Heart left ventricle (tissue), 16 donors: ENCODE data around the gene TGFBR3L. TPM values are rescaled to one million over a fixed set of nuclear protein-coding genes. Genes with fewer than 3 reads are reported as not detected.

Experiments
- ATAC-seq, 4 donors: fragments of 200-7000 bp; cut with Tn5 transposase; one replicate each; pipeline ENCODE4 v1.9.1; 2020 to 2022; ENCODE audit warnings: moderate library complexity in 4 of 4, mild to moderate bottlenecking in 3 of 4, moderate number of reproducible peaks in 1 of 4
- DNase-seq, 5 donors: peaks; one replicate each; pipeline ENCODE4 v3.0.0-alpha.2; 2020
- H3K27ac ChIP-seq, 12 donors: fragments of 200-600 bp; sonication (generic) in 4 of 12; one replicate each; pipeline versions ENCODE4 v1.5.0 to v1.8.0; 2016 to 2022; ENCODE audit warnings: mild to moderate bottlenecking in 2 of 12
- H3K27me3 ChIP-seq, 9 donors: fragments of 200-600 bp; sonication (generic) in 2 of 9; one replicate each; pipeline versions ENCODE4 v1.5.1 to v1.8.0; 2016 to 2022; ENCODE audit warnings: mild to moderate bottlenecking in 3 of 9
- H3K36me3 ChIP-seq, 9 donors: fragments of 200-600 bp; sonication (generic) in 2 of 9; one replicate each; pipeline versions ENCODE4 v1.5.0 to v1.8.0; 2018 to 2022; ENCODE audit warnings: mild to moderate bottlenecking in 2 of 9
- H3K4me1 ChIP-seq, 12 donors: fragments of 200-600 bp; sonication (generic) in 4 of 12; one replicate each; pipeline versions ENCODE4 v1.5.0 to v1.8.0; 2016 to 2022; ENCODE audit warnings: mild to moderate bottlenecking in 3 of 12
- H3K4me3 ChIP-seq, 12 donors: fragments of 200-600 bp; sonication (generic) in 4 of 12; one replicate each; pipeline versions ENCODE4 v1.5.0 to v1.8.0; 2017 to 2022; ENCODE audit warnings: mild to moderate bottlenecking in 9 of 12, moderate library complexity in 4 of 12
- H3K9me3 ChIP-seq, 12 donors: fragments of 200-600 bp; sonication (generic) in 4 of 12; one replicate each; pipeline versions ENCODE4 v1.5.0 to v1.8.0; 2016 to 2022; ENCODE audit warnings: mild to moderate bottlenecking in 1 of 12
- CTCF ChIP-seq, 12 donors: fragments of 200-600 bp; sonication (generic) in 4 of 12; IDR thresholded peaks; one replicate each; pipeline versions ENCODE4 v1.5.0 to v1.8.0; 2018 to 2022; ENCODE audit warnings: antibody characterized with exemption in 12 of 12, mild to moderate bottlenecking in 5 of 12
- POLR2A ChIP-seq, 2 donors: fragments of 450-650 bp; IDR thresholded peaks; one replicate each; pipeline ENCODE4 v1.6.1; 2017; ENCODE audit warnings: antibody characterized with exemption in 2 of 2, mild to moderate bottlenecking in 2 of 2, moderate library complexity in 2 of 2
- WGBS, 4 donors: extraction: QIAGEN DNeasy Blood & Tissue Kit in 2 of 4; methylation state at CpG; one replicate each; pipeline versions ENCODE4 v1.1.5 to v1.1.7; 2013 to 2018; 5-methylcytosine and 5-hydroxymethylcytosine counted together
- intact Hi-C, 10 donors: fragments of 100-400 bp; cut with DNase I; formaldehyde crosslinking; loops; one replicate each; pipeline versions ENCODE4 v1.11.1 to v1.14.2; 2022
- polyA plus RNA-seq, 2 donors: library from polyadenylated mRNA; stranded (reverse); fragments of 200-250 nt; gene quantifications; one replicate each; pipeline ENCODE4 v1.2.3, GENCODE V29; 2013
- total RNA-seq, 9 donors: library from RNA; depleted of rRNA in 2 of 9; stranded (reverse); fragments of >200 nt in 2 of 9; fragmentation: NEBNext Ultra II Directional in 3 of 9; extraction: Animal tissue kit (Norgen Biotek cat#: 25700) in 3 of 9; gene quantifications; one replicate each; pipeline versions ENCODE4 v1.1.0 to v1.2.4, GENCODE V29; 2016 to 2023
- donor health status: ischemic (EF 13 %, LVEDD 7.1; RV severe dilation, severe dysfunction).
- donor health status: healthy with polysubstance abuse.
- donor health status: DM: no; HTN: yes; CAD: no.
- donor health status: DM: no; HTN: no; CAD: no.
- donor health status: ischemic (EF 25% LVEDD 6.9; RV normal size, moderate dysfunction).
- donor health status: ischemic (EF 25% LVEDD 5.7; RV mildly dilated, moderate dysfunction).
- donor health status: healthy.
- donor health status: DM: yes; HTN: yes; CAD: no.
- donor health status: ischemic (EF 35%, LVEDD 5.7; RV mildly dilated, moderate dysfunction).
- donor health status: nonischemic (EF 11% LVEDD 7.7; RV severe dilation, severe dysfunction).
- donor health status: DM: yes; HTN: yes; CAD: no.
- donor health status: PGD.
- donor health status: ischemic (EF 29% LVEDD 5.4; RV normal size, mild dysfunction).
- donor health status: nonischemic (EF 23%, LVEDD 6.1; RV moderate dilation, normal function).

Gene TGFBR3L
- total and polyA plus RNA-seq, 11 donors: 0.76 to 41.2 (median 6.8) TPM

GRCh38 chr19:7963566-7963965 lies 48.9 kb downstream of the TGFBR3L start:
- ATAC-seq (no peak), DNase-seq (peak in 2 of 5 donors; percentile 18 to 34)
- intact Hi-C loops: loop anchor here in 1 of 10 donors (10.0 kb wide), 1 partner anchor 181 kb away; the partner anchor contains the start of gene FBN3
- Histone ChIP-seq H3K4me3 (no peak overlapping the region), H3K4me1 (no peaks in the 10 kb centered on the region), H3K36me3 (peaks cover 0 to 89% (median 84%) of the 10 kb centered on the region in 9 donors), H3K27me3 (no peaks in the 10 kb centered on the region), H3K27ac (no peak overlapping the region), H3K9me3 (no peaks in the 10 kb centered on the region)
- TF ChIP-seq CTCF (IDR thresholded peaks at IDR 0.05): no peak
- no peak for TF ChIP-seq POLR2A (IDR thresholded peaks at IDR 0.05)
- 88 to 95% (median 92%) methylated on average over 24 to 25 of the region's 25 CpGs for WGBS, 4 donors

- no peaks in the 10 kb centered on the region for H3K27me3 ChIP-seq
- H3K4me3 ChIP-seq: no peak overlapping the region
- DNase-seq: peak in 1 of 5 donors; percentile 20
- no peak for TF ChIP-seq CTCF (IDR thresholded peaks at IDR 0.05)
- TF ChIP-seq POLR2A (IDR thresholded peaks at IDR 0.05): no peak
- no peaks in the 10 kb centered on the region for H3K4me1 ChIP-seq
- H3K9me3 ChIP-seq: no peaks in the 10 kb centered on the region
- 86 to 89% (median 88%) methylated on average over 12 of the region's 12 CpGs for WGBS, 4 donors
- intact Hi-C loops: loop anchor here in 2 of 10 donors (5.0 to 10.0 kb wide), 2 partner anchors 37 to 179 kb away; partner anchors contain the start of gene FBN3 (in 1 of the 2)
- H3K27ac ChIP-seq: no peak overlapping the region
- peaks cover 0 to 98% (median 82%) of the 10 kb centered on the region in 9 donors for H3K36me3 ChIP-seq
- no peak for ATAC-seq
Observed at GRCh38 chr19:7965259-7965841, 50.7 kb downstream of the TGFBR3L start.

- H3K36me3 ChIP-seq: peaks cover 0 to 92% (median 74%) of the 10 kb centered on the region in 9 donors
- DNase-seq (peak in 1 of 5 donors; percentile 38), ATAC-seq (no peak)
- intact Hi-C loops: loop anchor here in 2 of 10 donors (5.0 to 10.0 kb wide), 2 partner anchors 36 to 179 kb away; partner anchors contain the start of gene FBN3 (in 1 of the 2)
- no peaks in the 10 kb centered on the region for H3K27me3 ChIP-seq
- no peak overlapping the region for H3K27ac ChIP-seq
- peaks cover 0 to 2% (median 0%) of the 10 kb centered on the region in 12 donors for H3K4me1 ChIP-seq
- H3K4me3 ChIP-seq: no peak overlapping the region
- no peaks in the 10 kb centered on the region for H3K9me3 ChIP-seq
- 89 to 93% (median 91%) methylated on average over 12 of the region's 12 CpGs for WGBS, 4 donors
- TF ChIP-seq POLR2A (IDR thresholded peaks at IDR 0.05) (no peak), CTCF (IDR thresholded peaks at IDR 0.05) (no peak)
Observed at GRCh38 chr19:7965921-7966665, 51.5 kb downstream of the TGFBR3L start.
